ENCODE measurements around the gene G3BP2. TPM values are rescaled to one million over a fixed set of nuclear protein-coding genes. Genes with fewer than 3 reads are reported as not detected.

Gene G3BP2
- total RNA-seq, 1 donor from 2014 or later = 204 TPM

- TF ChIP-seq, protein P1, sequence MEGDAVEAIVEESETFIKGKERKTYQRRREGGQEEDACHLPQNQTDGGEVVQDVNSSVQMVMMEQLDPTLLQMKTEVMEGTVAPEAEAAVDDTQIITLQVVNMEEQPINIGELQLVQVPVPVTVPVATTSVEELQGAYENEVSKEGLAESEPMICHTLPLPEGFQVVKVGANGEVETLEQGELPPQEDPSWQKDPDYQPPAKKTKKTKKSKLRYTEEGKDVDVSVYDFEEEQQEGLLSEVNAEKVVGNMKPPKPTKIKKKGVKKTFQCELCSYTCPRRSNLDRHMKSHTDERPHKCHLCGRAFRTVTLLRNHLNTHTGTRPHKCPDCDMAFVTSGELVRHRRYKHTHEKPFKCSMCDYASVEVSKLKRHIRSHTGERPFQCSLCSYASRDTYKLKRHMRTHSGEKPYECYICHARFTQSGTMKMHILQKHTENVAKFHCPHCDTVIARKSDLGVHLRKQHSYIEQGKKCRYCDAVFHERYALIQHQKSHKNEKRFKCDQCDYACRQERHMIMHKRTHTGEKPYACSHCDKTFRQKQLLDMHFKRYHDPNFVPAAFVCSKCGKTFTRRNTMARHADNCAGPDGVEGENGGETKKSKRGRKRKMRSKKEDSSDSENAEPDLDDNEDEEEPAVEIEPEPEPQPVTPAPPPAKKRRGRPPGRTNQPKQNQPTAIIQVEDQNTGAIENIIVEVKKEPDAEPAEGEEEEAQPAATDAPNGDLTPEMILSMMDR (IDR thresholded peaks at IDR 0.05; ENCODE audit: insufficient read depth, low read length, severe bottlenecking) = no peak
- no peaks in the 10 kb centered on the region for H3K27me3 ChIP-seq (ENCODE audit: control insufficient read depth, insufficient read depth, low read length)
- H3K4me3 ChIP-seq (ENCODE audit: low read depth, low read length) = peak overlapping the region; percentile 45
- H3K36me3 ChIP-seq (ENCODE audit: control insufficient read depth, insufficient read depth, low read length) = no peaks in the 10 kb centered on the region
- FAIRE-seq (no peak), DNase-seq (ENCODE audit: low read depth) (no peak)
These were observed 42.3 kb downstream of the G3BP2 start for GRCh38 chr4:75630937-75631329.

- no peaks in the 10 kb centered on the region for H3K36me3 ChIP-seq (ENCODE audit: control insufficient read depth, insufficient read depth, low read length)
- TF ChIP-seq, protein P1 (IDR thresholded peaks at IDR 0.05; ENCODE audit: insufficient read depth, low read length, severe bottlenecking) = no peak
- peak; percentile 76 for DNase-seq (ENCODE audit: low read depth)
- H3K4me3 ChIP-seq (ENCODE audit: low read depth, low read length) = peak within 1 kb of the TSS; percentile 45
- FAIRE-seq = no peak
- H3K27me3 ChIP-seq (ENCODE audit: control insufficient read depth, insufficient read depth, low read length) = no peaks in the 10 kb centered on the region
These were observed 42.9 kb downstream of the G3BP2 start, which contains the start of gene CDKL2 for GRCh38 chr4:75630174-75630936. CDKL2 (minus strand) TSS chr4:75630528; CDS start chr4:75625988, 4,540 bp downstream.

DNA sequence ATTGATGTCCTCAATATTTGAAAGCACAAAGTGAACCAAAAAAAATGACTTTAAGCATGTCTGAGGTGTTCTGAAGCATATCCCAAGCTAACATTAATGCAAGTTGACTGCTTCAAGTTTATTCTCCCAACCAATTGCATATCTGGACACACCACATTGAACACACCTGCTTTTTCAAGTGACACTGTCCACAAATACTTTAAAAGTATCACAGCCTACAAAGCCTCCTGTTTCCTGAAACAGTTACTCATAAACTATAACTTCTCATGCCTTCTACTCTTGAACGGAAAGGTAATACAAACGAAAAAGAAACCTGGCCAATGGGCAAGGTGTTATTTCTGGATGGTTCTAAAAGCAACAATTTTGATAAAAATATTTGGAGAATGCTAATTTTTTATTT, 44.0 kb downstream of the G3BP2 start:
- TF ChIP-seq, protein P1 (IDR thresholded peaks at IDR 0.05; ENCODE audit: insufficient read depth, low read length, severe bottlenecking) = no peak
- Histone ChIP-seq H3K4me3 (ENCODE audit: low read depth, low read length) (no peak overlapping the region), H3K27me3 (ENCODE audit: control insufficient read depth, insufficient read depth, low read length) (no peaks in the 10 kb centered on the region), H3K36me3 (ENCODE audit: control insufficient read depth, insufficient read depth, low read length) (no peaks in the 10 kb centered on the region)
- DNase-seq (ENCODE audit: low read depth) (no peak), FAIRE-seq (no peak)

- DNase-seq (ENCODE audit: low read depth) (peak; percentile 57), FAIRE-seq (no peak)
- TF ChIP-seq, protein P1 (IDR thresholded peaks at IDR 0.05; ENCODE audit: insufficient read depth, low read length, severe bottlenecking) = no peak
These were observed 50.2 kb downstream of the G3BP2 start for GRCh38 chr4:75623026-75623425.

DNA sequence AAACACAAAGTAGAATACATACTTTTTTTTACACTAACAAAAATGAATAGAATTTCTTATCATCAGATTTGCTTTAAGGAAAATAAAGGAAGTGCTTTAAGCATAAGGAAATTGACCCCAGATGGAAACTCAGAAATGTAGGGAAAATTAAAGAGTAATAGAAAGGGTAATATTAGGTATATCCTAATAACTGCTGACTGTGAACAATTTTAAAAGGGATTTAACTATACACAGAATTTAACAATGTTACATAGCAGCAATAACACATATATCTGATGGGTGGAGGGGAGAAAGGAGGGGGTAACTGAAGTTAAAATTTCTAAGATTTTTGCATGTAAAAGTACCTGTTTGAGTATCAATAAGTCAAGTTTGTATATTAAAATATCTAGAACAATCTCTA, 51.5 kb downstream of the G3BP2 start:
- DNase-seq (ENCODE audit: low read depth) = no peak
- no peak overlapping the region for H3K4me3 ChIP-seq (ENCODE audit: low read depth, low read length)
- H3K36me3 ChIP-seq (ENCODE audit: control insufficient read depth, insufficient read depth, low read length) = no peaks in the 10 kb centered on the region
- no peak for FAIRE-seq
- H3K27me3 ChIP-seq (ENCODE audit: control insufficient read depth, insufficient read depth, low read length) = no peaks in the 10 kb centered on the region
- TF ChIP-seq, protein P1 (IDR thresholded peaks at IDR 0.05; ENCODE audit: insufficient read depth, low read length, severe bottlenecking) = no peak

More at GRCh38 chr4:75623026-75623425, 50.2 kb downstream of the G3BP2 start:
- Histone ChIP-seq H3K27me3 (ENCODE audit: control insufficient read depth, insufficient read depth, low read length) (no peaks in the 10 kb centered on the region), H3K4me3 (ENCODE audit: low read depth, low read length) (no peak overlapping the region), H3K36me3 (ENCODE audit: control insufficient read depth, insufficient read depth, low read length) (no peaks in the 10 kb centered on the region)

Measured in bronchial epithelial cell (primary cell).